ENCODE measurements around the gene ERG.

The ERG gene

DNA sequence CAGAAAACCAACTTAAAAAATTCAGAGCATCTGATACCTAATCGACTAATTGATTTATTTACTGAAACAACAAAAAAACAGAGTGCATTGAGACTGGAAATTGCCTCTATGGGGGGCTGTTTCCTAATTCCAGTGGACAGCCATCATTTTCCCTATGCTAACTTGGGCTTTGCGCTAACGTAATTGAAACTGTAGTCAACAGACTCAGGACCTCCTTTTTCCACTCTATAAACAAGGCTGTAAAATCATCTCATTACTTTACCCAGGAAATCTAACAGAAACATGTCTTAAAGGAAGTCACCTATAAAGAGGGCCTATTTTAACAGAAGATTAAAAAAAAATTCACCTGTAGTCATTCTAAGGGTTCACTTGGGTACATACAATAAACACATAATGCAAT is 2.1 kb downstream of the ERG start:
- DNase-seq, result no peak

DNA sequence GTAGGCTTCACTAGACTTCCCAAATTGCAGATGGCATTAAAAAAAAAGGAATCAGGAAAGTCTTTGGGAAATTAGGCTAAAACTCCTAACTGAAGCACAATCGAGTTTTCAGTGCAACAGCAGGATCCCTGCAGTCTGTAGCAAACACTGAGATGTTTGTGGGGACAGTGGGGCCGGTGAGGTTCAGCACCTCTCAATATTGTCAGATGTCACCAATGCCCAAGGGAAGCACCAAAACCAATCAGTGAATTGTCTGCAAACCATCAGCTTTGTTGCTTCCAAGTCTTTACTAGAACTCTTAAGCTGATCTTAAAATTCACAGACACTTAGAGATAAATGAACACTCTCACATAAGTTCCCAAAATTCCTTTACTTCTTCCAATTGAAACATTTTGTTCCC is 2.6 kb downstream of the ERG start:
- no peak for DNase-seq

- DNase-seq, result no peak
Measured at GRCh38 chr21:38495242-38495641, 3.0 kb downstream of the ERG start.

GRCh38 chr21:38494703-38495102 is 3.6 kb downstream of the ERG start:
- DNase-seq, result no peak

- DNase-seq, result no peak
Measured at GRCh38 chr21:38494251-38494642, 4.0 kb downstream of the ERG start.

- no peak for DNase-seq
Measured at GRCh38 chr21:38493549-38494250, 4.6 kb downstream of the ERG start.

DNA sequence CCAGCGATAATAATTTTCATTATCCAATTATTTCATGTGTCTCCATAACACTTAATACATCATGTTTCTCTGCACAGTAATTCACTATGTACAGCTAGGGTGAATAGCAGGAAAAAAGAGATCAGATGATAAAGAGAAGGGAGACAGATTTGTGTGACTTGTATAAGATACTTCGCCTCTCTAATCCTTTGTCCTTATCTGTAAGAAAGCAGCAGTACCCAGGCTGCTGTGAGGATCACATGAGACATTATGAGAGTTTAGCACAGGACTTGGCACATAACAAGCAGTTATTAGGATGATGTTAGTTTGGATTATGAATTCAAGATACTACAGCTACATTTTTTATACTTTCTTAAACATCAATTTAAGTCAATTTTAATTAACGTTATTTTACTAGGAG is 6.3 kb downstream of the ERG start:
- DNase-seq, result no peak

- no peak for DNase-seq
Measured at GRCh38 chr21:38491536-38491935, 6.7 kb downstream of the ERG start.

DNA sequence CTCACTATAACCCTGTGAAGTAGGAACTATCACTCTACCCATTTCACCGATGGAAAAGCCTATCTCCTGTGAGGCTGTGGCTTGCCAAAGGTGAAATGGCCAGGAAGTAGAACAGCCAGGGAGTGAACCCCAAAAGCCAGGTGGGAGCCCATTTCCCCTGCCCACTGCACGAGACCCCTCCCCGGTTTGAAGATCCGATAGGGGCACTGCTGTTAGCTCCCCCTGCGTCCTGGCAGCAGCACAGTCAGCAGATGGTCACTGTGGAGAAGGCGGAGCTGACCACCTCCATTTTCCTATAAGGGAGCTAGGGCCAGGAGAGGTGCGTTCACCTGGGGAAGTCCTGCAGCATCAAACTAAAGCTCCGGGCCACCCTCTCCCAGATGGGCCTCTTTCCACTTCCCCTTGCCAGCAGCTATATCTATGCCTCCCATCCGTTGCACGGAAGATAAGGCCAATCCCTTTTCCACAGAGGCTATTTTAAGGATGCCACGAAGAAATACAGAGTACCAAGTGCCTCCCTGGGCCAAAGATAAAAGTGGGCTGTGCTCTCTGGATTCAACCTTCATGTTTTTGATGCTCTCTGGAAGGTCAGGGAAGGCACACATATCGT is 7.8 kb downstream of the ERG start:
- no peak for DNase-seq

GRCh38 chr21:38489729-38490128 is 8.5 kb downstream of the ERG start:
- DNase-seq, result no peak

GRCh38 chr21:38489271-38489652 is 9.0 kb downstream of the ERG start:
- no peak for DNase-seq

- DNase-seq, result no peak
Measured at GRCh38 chr21:38488640-38489270, 9.5 kb downstream of the ERG start.

DNA sequence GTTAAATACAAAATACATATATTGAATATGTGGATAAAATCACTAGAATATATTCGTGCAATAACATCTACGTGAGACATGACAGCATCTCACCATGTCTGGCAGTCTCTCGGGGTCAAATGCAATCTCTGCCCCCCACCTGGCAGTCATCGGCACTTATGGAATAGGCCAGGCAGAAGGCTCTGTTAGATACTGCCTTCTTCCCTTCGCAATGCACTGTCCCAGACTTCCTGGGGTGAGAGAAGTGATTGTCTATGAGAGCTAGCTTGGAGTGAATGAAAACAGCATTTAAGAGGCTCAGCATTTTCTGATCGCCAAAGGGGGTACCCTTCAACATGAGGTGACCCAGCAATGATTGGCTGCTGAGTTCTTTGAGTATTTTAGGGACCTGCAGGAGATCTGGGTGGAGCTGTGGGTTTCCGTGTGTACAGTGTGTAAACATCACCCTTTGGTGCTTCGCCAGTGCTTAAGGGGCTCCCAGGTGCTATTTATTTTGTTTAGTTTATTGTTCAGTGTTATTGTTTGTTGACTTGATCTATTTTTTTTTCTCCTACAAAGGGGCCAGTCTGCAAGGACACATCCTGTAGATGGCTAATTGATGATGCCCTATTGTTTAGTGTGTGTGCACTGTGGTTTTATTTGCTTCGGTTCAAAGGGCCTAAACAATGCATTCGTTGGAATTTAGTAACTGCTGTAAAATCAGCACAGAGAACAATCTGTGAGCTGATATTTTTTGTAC is 10.2 kb downstream of the ERG start:
- DNase-seq, result no peak

GRCh38 chr21:38486706-38487105 is 11.6 kb downstream of the ERG start:
- no peak for DNase-seq

DNA sequence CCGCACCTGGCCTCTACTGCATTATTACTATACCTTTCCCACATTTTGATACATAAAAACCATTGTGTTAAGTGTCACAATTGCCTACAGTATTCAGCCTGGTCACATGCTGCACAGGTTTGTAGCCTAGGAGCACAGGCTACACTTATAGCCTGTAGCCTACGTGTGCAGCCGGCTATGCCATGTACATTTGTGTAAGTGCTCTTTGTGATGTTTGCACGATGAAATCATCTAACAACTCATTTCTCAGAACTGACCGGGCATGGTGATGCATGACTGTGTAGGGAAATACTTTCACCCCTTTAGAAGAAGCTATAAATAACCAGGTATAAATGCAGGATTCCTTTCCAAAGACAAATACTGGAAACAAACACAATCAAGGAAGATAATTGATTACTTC is 12.1 kb downstream of the ERG start:
- no peak for DNase-seq

DNA sequence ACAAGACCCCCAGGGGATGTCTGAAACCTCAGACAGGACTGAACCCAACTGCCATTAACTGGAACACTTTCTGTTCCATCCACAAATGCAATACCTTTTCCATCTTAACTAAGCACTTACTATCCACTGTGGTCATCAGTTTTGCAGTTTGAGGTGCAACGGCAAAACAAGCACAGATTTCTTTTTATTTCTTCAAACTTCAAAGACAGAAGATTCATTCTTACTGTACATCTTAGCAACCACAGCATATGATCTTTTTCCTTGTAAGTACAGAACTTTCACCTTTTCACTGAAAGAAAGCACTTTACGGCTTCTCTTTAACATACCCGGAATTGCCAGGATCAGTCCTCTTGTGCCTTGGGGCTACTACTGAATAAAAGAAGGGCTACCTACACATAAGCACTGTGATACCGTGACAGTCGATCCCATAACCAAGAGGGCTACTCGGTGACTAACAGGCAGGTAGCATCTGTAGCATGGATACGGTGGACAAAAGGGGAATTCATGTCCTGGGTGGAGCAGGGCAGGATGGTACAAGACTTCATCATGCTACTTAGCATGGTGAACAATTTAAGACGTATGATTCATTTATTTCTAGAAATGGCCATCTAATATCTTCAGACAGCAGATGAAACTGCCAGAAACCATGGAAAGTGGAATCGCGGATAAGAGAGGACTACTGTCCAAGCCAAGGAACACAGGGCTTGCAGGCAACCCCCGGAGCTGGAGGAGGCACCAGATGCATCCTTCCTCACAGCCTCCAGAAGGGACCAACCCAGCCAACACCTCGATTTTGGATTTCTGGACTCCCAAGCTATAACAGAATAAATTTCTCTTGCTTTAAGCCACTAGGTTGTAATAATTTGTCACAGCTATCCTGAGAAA is 18.4 kb downstream of the ERG start:
- DNase-seq, result no peak

GRCh38 chr21:38478782-38479181 is 19.5 kb downstream of the ERG start:
- no peak for DNase-seq

DNA sequence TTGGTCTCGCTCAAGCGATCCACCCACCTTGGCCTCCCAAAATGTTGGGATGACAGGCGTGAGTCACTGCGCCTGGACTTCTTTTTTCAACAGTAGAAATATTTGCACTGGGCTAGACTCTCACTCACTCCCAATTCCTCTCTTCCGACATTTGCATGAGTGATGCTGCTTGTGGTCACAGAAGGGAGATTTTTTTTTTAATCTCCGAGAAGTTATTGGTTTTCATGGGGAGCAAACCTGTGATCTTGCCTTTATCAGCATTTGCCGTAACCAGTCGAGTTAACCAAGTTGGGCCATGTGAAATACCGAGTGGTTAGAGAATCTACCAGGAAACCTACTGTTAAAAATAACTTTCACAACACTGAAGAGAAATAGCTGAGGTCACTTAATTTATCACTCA is 21.1 kb downstream of the ERG start:
- DNase-seq, result no peak

GRCh38 chr21:38476385-38476784 is 21.9 kb downstream of the ERG start:
- DNase-seq, result no peak

GRCh38 chr21:38475519-38475918 is 22.8 kb downstream of the ERG start:
- no peak for DNase-seq

- DNase-seq, result no peak
Measured at GRCh38 chr21:38474796-38475195, 23.5 kb downstream of the ERG start.

DNA sequence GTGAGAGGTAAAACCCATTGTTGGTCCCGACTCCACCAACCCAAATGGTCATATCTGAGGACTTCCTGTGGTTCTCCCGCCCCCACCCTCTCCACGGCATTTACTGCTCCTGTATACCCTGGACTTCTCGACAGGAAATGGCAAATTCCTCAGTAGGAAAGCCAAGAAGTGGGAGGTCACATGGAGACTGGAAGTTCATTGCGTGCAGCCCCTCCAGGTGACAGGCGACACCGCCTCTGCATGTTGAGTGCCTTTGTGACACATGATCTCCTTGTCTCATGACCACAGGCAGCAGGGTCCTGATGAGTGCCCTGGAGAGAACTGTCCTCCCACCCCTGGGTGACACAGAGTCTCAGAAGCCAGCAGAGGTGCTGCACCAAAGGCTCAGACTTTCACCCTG is 24.2 kb downstream of the ERG start:
- DNase-seq, result no peak
